GM12891 (cell line): ENCODE data around the gene DMGDH.
A peak's percentile ranks its signal among the peaks of the same experiment; 100 is the strongest.

Experiments used
- SPI1 ChIP-seq: IDR thresholded peaks from 2 replicates; pipeline ENCODE4 v1.6.1; 2011; ENCODE audit warnings: low read depth, low read length, control low read depth
- TAF1 ChIP-seq: IDR thresholded peaks from 2 replicates; pipeline ENCODE4 v1.6.1; 2011; ENCODE audit warnings: low read depth, low read length, control low read depth

DNA sequence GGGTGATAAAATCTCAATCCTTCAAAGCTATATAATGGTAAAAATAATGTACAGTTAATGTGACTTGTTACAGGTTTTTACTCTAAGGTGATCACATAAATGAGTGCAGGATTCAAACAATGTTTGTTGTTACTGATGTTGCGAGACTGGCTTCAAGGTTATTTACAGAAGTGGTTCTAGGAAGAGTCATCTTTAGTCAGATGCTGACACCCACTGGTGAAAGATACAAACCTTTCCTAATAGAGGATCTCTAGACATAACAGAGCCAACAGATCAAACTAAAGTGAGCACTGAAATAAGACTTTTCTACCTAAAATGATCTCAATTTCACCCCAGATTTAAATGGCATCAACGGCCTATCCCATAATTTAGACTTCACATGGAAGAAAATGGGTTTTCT lies 104.6 kb downstream of the DMGDH start:
- TF ChIP-seq SPI1 (peak; percentile 21; the same call in 1 of the 2 replicates), TAF1 (no peak)
